ENCODE data around the gene CAMK1D. TPM values are rescaled to one million over a fixed set of nuclear protein-coding genes. Genes with fewer than 3 reads are reported as not detected.
A peak's percentile ranks its signal among the peaks of the same experiment; 100 is the strongest.

Gene CAMK1D
- total and polyA plus RNA-seq, 2 of the 4 experiments (the other 2 are of a cell fraction), result 5.0 to 5.3 TPM

DNA sequence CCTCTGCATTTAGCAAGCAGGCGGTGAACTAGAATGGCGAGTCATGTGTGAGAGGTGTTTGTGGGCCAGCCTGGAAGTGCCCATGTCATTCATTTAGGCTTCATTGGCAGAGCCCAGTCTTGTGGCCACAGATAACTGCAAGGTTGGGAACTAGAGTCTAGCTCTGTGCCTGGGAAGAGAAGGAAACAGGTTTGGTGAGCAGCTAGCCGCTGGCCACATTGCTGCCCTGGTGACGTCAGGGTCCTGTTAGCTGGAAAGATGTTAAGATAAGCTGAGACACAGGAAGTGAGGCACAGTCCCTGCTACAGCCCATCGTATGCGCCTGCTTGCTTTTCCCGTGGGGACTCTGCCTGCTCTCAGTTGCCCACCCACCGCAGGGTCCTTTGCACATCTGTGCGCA lies 185.5 kb downstream of the CAMK1D start:
- H3K18ac ChIP-seq (ENCODE audit: low read depth, low read length), result no peak overlapping the region
- H2AK9ac ChIP-seq (replicated peaks; ENCODE audit: low read depth, low read length, poor library complexity), result no peak overlapping the region
- H3K27me3 ChIP-seq (ENCODE audit: control insufficient read depth, insufficient read depth, low read length), result no peaks in the 10 kb centered on the region
- DNase-seq, result peak; percentile 35
- H2BK5ac ChIP-seq (ENCODE audit: low read depth, low read length, poor library complexity, severe bottlenecking), result no peak overlapping the region
- H3K9me1 ChIP-seq (ENCODE audit: insufficient read depth, low read length), result no peaks in the 10 kb centered on the region
- no peak overlapping the region for H2BK20ac ChIP-seq (ENCODE audit: low read depth, low read length)
- H3K4ac ChIP-seq (ENCODE audit: low read depth, low read length), result no peak overlapping the region
- H2BK120ac ChIP-seq (ENCODE audit: low read depth, low read length), result no peak overlapping the region
- ATAC-seq (ENCODE audit: low read depth), result no peak
- no peak overlapping the region for H3K4me2 ChIP-seq (ENCODE audit: low read depth, low read length)
- WGBS, 2 experiments (ENCODE audit: extremely low coverage in 2 of 2, insufficient read length in 1 of 2), result 55% methylated on average over 5 of the region's 9 CpGs; no CpG with 5 or more reads in 1 of the 2 experiments
- POLR2A ChIA-PET (ENCODE audit: unreplicated experiment), result no interaction called here
- dilution Hi-C loops (cut with HindIII; ENCODE audit: low sequenced_read_pairs, unreplicated experiment), result no loop called here
- no peak overlapping the region for H3K14ac ChIP-seq (replicated peaks; ENCODE audit: low read depth, low read length)
- no peak overlapping the region for H3K4me3 ChIP-seq (ENCODE audit: insufficient read depth, low read depth, low read length)
- peaks cover 3% of the 10 kb centered on the region; the same call in 1 of the 2 replicates for H3K4me1 ChIP-seq (ENCODE audit: control insufficient read depth, insufficient read depth, low read length)
- no peak overlapping the region for H4K5ac ChIP-seq (ENCODE audit: low read depth, low read length)
- no peak overlapping the region for H2BK15ac ChIP-seq (ENCODE audit: low read depth, low read length)
- no peak overlapping the region for H3K9ac ChIP-seq (ENCODE audit: low read depth, low read length)
- CTCF ChIA-PET, result interaction anchor here (0.6 kb wide), 1 partner anchor 20 kb away, joined by 3 read pairs; no protein-coding TSS in a partner anchor
- TF ChIP-seq MAZ (IDR thresholded peaks at IDR 0.05; ENCODE audit: borderline replicate concordance, low read depth, low read length) (no peak), CEBPB (IDR thresholded peaks at IDR 0.05; ENCODE audit: low read depth, low read length) (no peak), MAFK (IDR thresholded peaks at IDR 0.05; ENCODE audit: low read depth, low read length) (no peak), RFX5 (IDR thresholded peaks at IDR 0.05; ENCODE audit: low read depth, low read length) (no peak), RAD21 (IDR thresholded peaks at IDR 0.05; ENCODE audit: low read length) (no peak), SMC3 (IDR thresholded peaks at IDR 0.05; ENCODE audit: low read depth, low read length) (no peak), MXI1 (IDR thresholded peaks at IDR 0.05; ENCODE audit: borderline replicate concordance, low read depth, low read length) (no peak), NFE2L2 (IDR thresholded peaks at IDR 0.05; ENCODE audit: low read depth, low read length) (no peak), FOS (IDR thresholded peaks at IDR 0.05; ENCODE audit: low read depth, low read length) (no peak), CHD1 (IDR thresholded peaks at IDR 0.05; ENCODE audit: low read depth, low read length) (no peak), BHLHE40 (IDR thresholded peaks at IDR 0.05; ENCODE audit: low read depth, low read length) (no peak), RCOR1 (IDR thresholded peaks at IDR 0.05; ENCODE audit: insufficient replicate concordance, low read length) (no peak), POLR2A (IDR thresholded peaks at IDR 0.05; ENCODE audit: low read depth, low read length) (no peak)
- TF ChIP-seq, protein P1, sequence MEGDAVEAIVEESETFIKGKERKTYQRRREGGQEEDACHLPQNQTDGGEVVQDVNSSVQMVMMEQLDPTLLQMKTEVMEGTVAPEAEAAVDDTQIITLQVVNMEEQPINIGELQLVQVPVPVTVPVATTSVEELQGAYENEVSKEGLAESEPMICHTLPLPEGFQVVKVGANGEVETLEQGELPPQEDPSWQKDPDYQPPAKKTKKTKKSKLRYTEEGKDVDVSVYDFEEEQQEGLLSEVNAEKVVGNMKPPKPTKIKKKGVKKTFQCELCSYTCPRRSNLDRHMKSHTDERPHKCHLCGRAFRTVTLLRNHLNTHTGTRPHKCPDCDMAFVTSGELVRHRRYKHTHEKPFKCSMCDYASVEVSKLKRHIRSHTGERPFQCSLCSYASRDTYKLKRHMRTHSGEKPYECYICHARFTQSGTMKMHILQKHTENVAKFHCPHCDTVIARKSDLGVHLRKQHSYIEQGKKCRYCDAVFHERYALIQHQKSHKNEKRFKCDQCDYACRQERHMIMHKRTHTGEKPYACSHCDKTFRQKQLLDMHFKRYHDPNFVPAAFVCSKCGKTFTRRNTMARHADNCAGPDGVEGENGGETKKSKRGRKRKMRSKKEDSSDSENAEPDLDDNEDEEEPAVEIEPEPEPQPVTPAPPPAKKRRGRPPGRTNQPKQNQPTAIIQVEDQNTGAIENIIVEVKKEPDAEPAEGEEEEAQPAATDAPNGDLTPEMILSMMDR (conservative IDR thresholded peaks at IDR 0.05; ENCODE audit: low read depth, low read length), result no peak
- TF ChIP-seq, protein P2, sequence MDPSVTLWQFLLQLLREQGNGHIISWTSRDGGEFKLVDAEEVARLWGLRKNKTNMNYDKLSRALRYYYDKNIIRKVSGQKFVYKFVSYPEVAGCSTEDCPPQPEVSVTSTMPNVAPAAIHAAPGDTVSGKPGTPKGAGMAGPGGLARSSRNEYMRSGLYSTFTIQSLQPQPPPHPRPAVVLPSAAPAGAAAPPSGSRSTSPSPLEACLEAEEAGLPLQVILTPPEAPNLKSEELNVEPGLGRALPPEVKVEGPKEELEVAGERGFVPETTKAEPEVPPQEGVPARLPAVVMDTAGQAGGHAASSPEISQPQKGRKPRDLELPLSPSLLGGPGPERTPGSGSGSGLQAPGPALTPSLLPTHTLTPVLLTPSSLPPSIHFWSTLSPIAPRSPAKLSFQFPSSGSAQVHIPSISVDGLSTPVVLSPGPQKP (IDR thresholded peaks at IDR 0.05; ENCODE audit: borderline replicate concordance, low read depth, low read length), result no peak
- TF ChIP-seq, protein P3, sequence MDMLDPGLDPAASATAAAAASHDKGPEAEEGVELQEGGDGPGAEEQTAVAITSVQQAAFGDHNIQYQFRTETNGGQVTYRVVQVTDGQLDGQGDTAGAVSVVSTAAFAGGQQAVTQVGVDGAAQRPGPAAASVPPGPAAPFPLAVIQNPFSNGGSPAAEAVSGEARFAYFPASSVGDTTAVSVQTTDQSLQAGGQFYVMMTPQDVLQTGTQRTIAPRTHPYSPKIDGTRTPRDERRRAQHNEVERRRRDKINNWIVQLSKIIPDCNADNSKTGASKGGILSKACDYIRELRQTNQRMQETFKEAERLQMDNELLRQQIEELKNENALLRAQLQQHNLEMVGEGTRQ (IDR thresholded peaks at IDR 0.05; ENCODE audit: low read depth, low read length), result no peak
- no peak overlapping the region for H4K91ac ChIP-seq (ENCODE audit: insufficient read depth, low read depth, low read length)
- peaks cover 2% of the 10 kb centered on the region for H3K9me3 ChIP-seq (ENCODE audit: control insufficient read depth, insufficient read depth, low read length)
- H3K56ac ChIP-seq (ENCODE audit: extremely low read depth, insufficient read depth, low read length), result no peak overlapping the region
- H4K8ac ChIP-seq (ENCODE audit: low read depth in 2 of 2, low read length in 2 of 2), result no peak overlapping the region
- H2AK5ac ChIP-seq (ENCODE audit: low read depth, low read length), result no peak overlapping the region
- no peaks in the 10 kb centered on the region for H3K36me3 ChIP-seq (ENCODE audit: control insufficient read depth, insufficient read depth, low read length)
- in situ Hi-C loops (cut with MboI; ENCODE audit: low sequenced_read_pairs), result no loop called here
- H4K20me1 ChIP-seq (ENCODE audit: insufficient read depth, low read length), result no peaks in the 10 kb centered on the region
- no peaks in the 10 kb centered on the region for H3K79me1 ChIP-seq (ENCODE audit: low read depth in 1 of 2, low read length in 2 of 2)
- no peak overlapping the region for H3K27ac ChIP-seq (ENCODE audit: insufficient read depth, low read length)
- no peak overlapping the region for H2AFZ ChIP-seq (replicated peaks; ENCODE audit: low read length, poor library complexity)
- BruUV-seq (replicated peaks), result no TSS peak
- intact Hi-C loops (cut with micrococcal nuclease), result no loop called here
- H3K23ac ChIP-seq (ENCODE audit: low read depth, low read length), result no peak overlapping the region

Measured in IMR-90 (cell line).